ENCODE measurements around the gene CLCN6.

The CLCN6 gene

DNA sequence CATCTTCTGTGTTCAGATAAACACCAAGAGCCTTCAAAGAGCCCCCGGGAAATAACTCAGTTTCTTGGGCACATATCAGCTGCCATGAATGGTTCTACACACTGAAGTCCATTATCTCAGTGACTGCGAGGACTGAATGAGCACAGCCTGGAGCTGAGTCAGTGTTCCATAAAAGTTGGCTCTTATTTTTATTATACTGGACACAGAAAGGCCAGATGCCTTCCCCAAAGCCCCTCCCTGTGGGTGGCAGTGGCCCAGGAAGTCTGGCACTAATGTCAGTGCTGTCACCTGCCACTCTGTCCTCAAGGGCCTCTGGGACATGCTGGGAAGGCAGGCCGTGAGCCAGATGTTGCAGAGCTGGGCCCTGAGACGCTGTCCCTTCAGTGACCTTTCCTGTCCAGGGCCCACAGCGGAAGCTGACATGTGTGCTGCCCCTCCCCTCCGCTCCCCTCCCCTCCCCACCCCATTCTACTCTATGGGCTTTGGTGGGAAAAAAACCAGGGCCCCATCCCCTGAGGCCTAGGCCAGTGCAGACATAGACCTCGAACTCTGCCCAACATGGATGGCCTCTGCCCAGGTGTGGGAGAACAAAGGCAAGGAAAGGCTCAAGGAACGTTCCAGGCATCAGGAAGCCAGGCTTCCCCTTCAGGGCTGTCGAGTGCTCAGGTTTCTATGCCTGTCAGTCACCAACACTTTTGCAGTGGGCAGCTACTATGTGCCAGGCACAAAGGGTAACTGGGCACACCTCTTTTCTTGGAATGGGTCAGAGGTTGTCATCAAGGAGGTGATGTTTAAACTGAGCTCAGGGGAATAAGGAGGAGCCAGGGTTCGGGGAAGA lies 75.1 kb downstream of the CLCN6 start:
- DNase-seq, result no peak

DNA sequence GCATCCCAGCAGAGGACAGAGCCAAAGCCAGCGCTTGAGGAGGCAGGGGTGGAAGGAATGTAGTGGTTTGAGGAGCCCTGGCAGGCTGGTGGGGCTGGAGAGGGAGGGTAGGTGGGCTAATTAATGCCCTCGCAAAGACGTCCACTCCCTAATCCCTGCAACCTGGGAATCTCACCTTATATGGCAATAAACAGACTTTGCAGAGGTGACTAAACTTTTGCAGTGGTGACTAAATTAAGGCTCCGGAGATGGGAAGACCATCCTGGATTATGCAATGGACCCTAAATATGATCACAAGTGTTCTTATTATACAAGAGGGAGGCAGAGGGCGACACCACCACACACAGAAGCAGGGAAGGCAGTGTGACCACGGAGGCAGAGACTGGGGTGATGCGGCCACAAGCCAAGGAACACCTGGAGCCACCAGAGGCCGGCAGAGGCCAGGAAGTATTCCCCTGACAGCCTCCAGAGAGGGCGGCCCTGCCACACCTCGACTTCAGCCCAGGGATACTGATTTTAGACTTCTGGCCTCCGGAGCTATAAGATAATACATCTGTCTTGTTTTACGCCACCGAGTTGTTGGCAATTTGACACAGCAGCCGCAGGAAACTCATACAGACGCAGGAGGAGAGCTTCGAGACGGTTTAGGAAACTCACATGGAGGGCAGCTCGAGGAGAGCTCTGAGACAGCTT lies 75.9 kb downstream of the CLCN6 start:
- peak; percentile 22 for DNase-seq

DNA sequence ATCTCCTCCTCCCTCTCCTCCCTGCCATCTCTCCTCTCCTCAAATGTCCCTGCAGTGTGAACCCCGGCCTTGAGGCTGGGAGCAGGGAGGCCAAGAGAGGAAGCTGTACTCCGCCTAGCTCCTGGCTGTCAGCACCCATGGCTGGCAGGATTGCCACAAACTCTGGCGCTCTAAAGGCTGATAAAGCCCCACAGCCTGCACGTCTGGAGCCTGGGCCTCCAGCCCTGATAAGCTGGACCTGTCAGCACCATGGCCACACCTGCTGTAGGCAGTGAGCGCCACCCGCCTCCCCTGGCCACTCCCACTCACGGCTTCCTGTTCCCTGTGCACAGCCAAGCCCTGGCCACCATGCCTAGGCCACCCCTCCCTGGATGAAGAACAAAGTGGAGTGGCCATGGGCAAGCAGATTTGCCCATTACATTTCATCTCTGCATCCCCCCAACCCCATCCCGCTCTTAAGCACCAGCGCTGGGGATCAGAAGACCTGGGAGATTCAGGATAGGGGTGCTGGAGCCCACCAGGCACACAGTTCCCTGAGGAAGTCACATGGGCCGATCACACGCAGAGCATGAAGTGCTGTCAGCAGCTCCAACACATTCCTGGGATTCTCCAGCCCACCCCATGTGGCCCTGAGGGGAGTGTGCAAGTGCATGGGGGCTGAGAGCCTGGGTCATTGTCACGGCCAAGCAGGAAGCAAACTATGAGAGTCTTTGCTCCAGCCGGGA lies 77.0 kb downstream of the CLCN6 start:
- DNase-seq, result no peak

GRCh38 chr1:11885916-11886315 lies 79.9 kb downstream of the CLCN6 start:
- DNase-seq, result no peak

DNA sequence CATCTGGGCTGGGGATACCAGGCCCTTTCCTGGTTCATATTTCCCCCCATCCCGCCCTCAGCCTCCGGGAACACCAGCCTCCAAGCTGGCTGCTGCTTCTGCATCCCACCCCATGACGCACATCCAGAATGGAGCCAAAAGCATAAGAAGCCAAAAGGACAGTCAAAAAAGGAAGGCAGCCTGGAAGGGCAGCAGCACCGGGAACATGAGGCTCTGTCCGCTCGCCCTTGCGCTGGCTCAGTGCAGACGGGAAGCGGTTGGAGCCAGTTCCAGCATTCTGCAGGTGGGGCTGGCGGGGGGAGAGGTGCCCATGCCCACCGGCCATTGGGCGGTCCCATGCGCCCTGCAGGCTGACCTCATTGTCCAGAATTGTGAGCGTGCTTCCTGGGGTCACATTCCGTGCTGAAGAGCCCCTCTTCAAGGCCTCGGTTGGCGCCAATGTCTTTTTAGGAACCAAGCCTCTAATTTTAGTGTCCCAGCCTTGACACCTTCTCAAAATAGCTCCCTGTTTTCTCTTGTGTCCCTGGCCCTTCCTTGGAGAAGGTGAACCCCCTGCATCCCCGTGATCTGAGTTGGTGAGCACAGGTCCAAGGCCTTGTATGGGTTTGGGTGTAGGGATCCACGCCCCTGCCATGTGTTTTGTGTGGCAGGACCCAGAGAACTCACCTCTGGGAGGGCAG lies 81.1 kb downstream of the CLCN6 start:
- DNase-seq, result no peak

GRCh38 chr1:11887666-11888007 lies 81.6 kb downstream of the CLCN6 start:
- DNase-seq, result no peak

- no peak for DNase-seq
Observed at GRCh38 chr1:11888206-11888876, 82.3 kb downstream of the CLCN6 start.

- DNase-seq, result no peak
Observed at GRCh38 chr1:11888877-11889208, 82.9 kb downstream of the CLCN6 start.

GRCh38 chr1:11891433-11892186 lies 85.6 kb downstream of the CLCN6 start:
- DNase-seq, result no peak

All from HCEC 1CT (cell line).